GM21528 (cell line): ENCODE results near the gene TBCD.
"Not testable (repeated sequence)": the region's sequence is repeated elsewhere in the genome, so short reads cannot be mapped to it uniquely, and the experiment has no call there.

Experiments
- ATAC-seq: cut with Tn5 transposase; IDR thresholded peaks from one replicate; pipeline ENCODE4 v1.9.1; 2021; ENCODE audit warnings: mild to moderate bottlenecking, moderate library complexity; ENCODE audit not compliant: unreplicated experiment, low FRiP score

Gene TBCD

DNA sequence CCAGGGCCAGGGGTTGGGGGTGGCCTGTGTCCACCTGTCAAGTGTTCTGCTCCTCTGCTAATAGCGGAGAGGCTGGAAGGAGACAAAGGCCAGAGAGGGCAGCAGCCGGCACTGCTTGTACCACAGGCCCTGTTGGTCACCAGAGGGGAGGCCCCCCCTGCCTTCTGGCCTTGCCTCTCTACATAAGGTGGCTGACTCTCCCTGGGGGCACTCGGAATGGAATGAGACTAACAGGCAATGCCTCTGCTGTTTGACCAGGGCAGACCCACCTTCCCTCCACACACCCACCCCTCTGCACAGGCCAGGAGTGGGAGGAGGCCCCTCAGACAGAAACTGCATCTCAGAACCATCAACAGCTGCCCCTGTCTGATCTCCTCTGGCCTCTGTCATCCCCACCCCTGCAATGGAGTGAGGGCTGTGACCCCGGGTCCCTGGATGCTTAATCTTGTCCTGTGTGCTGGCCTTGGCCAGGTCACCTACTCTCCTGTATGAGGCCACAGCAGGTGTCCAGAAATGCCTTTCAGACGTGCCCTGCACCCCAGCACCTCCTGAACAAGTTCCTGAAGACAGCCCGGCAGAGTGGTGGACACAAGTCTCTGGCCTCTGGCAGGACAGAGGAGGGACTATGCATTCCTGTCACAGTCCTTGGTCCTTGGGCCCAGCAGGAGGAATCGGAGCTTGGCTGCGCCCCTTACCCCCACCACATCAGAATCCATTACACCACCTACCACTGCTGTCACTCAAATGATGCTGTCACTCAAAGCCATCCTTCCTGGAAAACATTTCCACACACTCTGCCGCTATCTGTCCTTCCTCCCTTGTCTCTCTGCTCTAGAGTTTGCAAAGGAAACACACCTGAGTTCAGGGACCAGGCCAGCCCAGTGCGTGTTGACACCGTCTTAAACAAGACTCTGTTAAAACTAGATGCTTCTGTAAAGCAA lies 195.5 kb downstream of the TBCD start:
- no peak for ATAC-seq

DNA sequence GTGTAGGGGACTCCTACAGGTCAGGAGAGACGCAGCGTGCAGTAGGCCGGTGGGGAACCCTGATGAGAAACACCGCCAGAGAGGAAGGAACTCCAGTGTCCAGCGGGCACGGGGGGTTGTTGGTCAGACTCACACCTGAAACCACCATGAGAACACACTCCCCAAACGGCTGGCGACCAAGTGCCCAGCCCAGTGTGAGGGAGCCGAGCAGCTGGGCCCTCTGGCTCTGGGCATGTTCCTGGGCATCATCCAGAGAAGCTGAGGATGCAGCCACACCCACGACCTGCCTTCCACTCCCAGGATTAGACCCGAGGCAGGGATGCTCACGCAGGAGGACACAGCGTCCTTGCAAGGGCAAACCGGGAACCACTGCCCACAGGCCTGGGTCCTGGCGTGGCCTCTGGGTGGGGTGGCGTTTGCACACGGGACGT lies 196.2 kb downstream of the TBCD start:
- no peak for ATAC-seq

GRCh38 chr17:82948957-82949356 lies 197.1 kb downstream of the TBCD start:
- no peak for ATAC-seq

GRCh38 chr17:82949361-82949760 lies 197.5 kb downstream of the TBCD start:
- no peak for ATAC-seq

- ATAC-seq, result no peak
Measured at GRCh38 chr17:82949984-82950383, 198.1 kb downstream of the TBCD start.

- ATAC-seq, result no peak
Measured at GRCh38 chr17:82950525-82951102, 198.7 kb downstream of the TBCD start.

DNA sequence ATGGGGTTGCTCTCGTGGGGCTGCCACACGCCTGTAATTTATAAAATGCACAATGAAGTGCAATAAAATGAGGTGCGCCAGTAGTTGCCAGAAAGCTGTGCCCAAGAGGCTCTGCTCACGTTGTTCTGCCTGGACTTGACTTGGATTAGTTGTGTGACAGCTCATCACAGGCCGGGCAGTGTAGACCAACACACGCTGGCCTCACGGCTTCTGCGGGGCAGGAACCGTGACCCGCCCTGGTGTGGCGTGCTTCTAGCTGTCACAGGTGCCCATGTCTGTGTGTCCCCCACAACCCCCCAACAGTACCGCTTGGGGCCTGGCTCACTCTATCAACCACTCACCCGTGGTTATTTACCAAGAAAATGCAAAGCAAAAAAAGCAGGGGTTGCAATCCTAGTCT lies 200.2 kb downstream of the TBCD start:
- ATAC-seq, result no peak

- ATAC-seq, result not testable (repeated sequence)
Measured at GRCh38 chr17:82955106-82955505, 203.2 kb downstream of the TBCD start.

- not testable (repeated sequence) for ATAC-seq
Measured at GRCh38 chr17:82955627-82956026, 203.8 kb downstream of the TBCD start.

DNA sequence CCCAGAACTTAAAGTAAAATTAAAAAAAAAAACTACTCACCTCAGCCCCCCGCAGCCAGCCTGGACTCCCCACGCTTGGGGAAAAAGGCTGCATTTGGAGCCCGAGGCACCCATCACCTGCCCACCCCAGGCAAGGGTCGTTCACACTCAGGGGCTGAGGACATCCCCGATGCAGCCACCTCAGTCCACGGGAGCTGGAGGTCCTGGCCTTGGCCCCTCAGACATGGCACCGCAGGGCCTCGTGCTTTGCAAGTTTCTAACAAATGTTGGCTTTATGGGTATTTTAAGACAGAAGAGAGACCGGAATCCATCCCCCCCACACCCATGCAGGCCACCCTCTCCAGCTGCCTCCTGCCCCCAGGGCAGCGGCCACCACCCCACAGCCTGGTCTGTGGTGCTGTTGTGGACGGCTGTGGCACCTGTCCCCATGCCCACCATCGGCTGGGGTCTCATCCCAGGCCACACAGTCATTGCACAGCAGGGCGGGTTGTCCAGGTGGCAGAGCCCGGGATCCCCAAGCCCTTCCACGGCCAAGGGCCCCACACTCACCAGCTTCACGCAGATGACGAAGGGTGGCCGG lies 204.4 kb downstream of the TBCD start:
- ATAC-seq, result no peak

DNA sequence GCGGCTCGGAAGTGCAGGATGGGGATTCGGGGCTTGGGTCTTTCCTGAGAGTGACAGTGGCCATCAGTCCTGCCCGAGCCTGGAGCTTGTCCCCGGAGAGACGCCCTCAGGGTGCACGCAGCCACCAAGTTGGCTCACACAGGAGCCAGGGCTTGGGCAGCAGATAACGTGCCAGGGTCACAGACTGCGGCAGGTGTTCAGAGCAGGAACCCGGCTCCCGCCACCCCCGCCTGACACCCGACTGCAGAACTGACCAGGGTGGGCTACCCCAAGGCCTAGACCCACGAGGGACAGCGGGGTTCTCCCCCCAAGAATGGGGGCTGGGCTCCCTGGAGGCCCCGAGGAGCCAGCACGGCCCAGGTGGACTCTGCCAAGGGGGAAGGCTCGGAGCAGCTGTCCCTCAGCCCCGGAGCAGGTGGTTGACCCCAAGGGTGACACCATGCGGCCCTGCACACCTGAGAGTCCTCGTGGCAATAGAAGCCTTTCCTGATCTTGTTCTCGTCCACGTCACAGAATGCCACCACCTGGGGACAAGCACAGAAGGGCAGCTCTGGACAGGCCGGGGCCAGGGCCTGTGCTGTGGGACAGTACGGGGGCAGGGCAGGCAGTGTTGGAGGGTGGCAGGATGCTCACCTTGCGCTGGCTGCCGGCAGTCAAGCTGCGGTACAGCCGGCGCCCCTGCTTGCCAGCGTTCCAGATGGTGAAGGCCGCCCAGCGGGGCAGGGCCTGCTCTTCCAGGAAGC lies 205.0 kb downstream of the TBCD start:
- no peak for ATAC-seq

DNA sequence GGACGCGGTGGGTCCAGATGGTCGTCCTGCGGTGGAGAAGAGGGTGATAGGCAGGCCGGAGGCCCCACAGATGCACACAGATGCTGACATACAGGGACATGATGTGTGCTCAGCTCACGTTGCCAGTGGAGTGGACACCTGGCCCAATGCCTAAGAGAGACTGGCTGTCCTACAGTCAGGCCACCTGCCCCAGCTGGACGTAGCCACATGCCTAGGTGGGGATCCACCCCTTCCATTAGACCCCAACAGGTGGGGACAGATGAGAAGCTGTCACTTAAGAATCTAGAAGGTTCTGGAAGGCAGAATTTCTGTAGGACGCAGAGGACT lies 205.6 kb downstream of the TBCD start:
- ATAC-seq, result no peak

GRCh38 chr17:82957961-82958561 lies 206.2 kb downstream of the TBCD start:
- no peak for ATAC-seq

GRCh38 chr17:82959242-82959930 lies 207.5 kb downstream of the TBCD start:
- no peak for ATAC-seq

DNA sequence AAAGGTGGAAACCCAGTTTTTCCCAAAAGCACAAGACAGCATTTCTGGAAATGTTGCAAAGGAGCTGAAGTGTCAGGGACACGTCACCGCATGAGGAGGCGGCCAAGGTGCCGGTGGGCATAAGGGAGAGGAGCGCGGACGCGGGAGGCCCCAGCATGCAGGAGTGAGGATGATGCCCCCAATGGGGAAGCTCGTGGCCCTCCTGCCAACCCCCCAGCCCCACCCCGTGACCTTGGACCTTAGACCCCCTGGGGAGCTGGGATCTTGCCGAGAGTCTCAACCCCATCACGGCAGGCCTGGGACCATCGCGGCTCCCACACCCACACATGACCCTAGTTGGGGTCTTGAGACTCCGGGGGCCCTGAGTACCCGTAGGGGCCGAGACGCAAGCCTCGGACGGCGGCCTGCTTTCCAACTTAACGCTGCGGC lies 208.1 kb downstream of the TBCD start:
- ATAC-seq, result no peak

DNA sequence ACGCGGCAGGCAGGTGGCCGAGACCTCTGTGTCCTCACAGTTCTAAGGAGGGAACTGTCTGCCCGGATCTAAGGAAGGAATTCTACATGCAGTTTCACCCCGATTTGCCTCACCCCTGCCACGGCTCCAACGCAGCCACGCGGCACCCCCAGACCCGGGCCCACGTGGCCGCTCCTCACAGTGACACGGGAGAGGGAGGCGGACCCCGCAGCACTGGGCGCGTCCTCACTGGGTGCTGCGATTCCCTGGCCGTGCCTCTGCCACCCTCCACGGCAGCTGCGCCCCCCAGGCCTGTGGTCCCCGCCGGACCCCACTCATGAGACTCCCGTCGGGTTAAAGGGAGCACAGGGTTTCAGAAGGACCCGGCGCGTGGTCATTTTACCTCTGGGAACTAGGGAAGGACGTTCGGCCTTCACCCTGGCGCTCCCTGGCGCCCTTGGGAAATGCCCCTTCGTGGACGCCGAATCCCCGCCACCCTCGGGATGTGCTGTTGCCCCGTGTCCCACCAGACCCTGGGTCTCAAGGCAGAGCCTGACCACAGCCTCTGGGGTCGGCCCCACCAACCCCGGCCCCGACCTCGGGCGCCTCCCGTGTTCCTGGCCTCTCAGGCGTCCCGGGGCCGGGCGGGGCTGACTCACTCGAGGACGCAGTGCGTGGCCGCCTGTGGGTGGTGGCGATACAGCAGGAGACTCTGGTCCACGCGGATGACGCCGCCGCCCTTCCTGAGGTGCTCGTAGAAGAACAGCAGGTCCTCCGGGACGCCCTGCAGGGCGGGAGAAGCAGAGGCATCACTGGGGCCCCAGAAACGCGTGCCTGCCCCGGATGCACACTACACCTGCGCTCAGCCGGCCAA lies 208.8 kb downstream of the TBCD start:
- ATAC-seq, result no peak

- no peak for ATAC-seq
Measured at GRCh38 chr17:82961366-82962162, 209.7 kb downstream of the TBCD start.

GRCh38 chr17:82962163-82962720 lies 210.4 kb downstream of the TBCD start:
- no peak for ATAC-seq
